ENCODE data around the gene KLF11.
A peak's percentile ranks its signal among the peaks of the same experiment; 100 is the strongest.

KLF11 gene

GRCh38 chr2:10043256-10043905 lies at the start of gene KLF11:
KLF11 (plus strand) TSS chr2:10043550; CDS start chr2:10043717, 167 bp downstream.
- no peak for DNase-seq (ENCODE audit: low read depth, low spot score)
- peak within 1 kb of the TSS; percentile 80 for H3K27ac ChIP-seq

GRCh38 chr2:9994462-9994861 lies 48.9 kb upstream of the KLF11 start:
- no peak for DNase-seq (ENCODE audit: low read depth, low spot score)
- no peak overlapping the region for H3K27ac ChIP-seq

GRCh38 chr2:9995059-9995458 lies 48.3 kb upstream of the KLF11 start:
- no peak for DNase-seq (ENCODE audit: low read depth, low spot score)

GRCh38 chr2:9996321-9996720 lies 47.0 kb upstream of the KLF11 start:
- H3K27ac ChIP-seq: no peak overlapping the region
- no peak for DNase-seq (ENCODE audit: low read depth, low spot score)

More at GRCh38 chr2:9995059-9995458, 48.3 kb upstream of the KLF11 start:
- H3K27ac ChIP-seq: no peak overlapping the region

DNA sequence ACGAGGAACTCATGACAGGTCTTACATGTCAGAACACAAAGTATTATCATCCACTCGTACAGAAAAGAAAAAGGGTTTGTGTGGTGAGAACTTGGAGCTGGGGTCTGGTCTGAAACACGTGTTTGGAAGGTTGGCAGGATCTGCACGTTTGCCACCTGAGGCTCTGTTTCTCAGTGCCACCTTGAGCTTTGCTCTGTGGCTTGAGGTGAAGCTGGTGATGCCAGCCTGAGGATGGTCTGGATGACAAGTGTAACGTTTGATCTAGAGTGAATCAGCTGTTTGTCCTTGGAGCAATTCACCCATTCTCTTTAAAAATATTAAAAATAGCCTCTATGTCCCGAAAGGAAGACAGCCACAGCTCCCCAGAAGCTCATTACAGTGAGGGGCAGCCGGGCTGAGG lies 45.4 kb upstream of the KLF11 start:
- no peak for DNase-seq (ENCODE audit: low read depth, low spot score)
- no peak overlapping the region for H3K27ac ChIP-seq

DNA sequence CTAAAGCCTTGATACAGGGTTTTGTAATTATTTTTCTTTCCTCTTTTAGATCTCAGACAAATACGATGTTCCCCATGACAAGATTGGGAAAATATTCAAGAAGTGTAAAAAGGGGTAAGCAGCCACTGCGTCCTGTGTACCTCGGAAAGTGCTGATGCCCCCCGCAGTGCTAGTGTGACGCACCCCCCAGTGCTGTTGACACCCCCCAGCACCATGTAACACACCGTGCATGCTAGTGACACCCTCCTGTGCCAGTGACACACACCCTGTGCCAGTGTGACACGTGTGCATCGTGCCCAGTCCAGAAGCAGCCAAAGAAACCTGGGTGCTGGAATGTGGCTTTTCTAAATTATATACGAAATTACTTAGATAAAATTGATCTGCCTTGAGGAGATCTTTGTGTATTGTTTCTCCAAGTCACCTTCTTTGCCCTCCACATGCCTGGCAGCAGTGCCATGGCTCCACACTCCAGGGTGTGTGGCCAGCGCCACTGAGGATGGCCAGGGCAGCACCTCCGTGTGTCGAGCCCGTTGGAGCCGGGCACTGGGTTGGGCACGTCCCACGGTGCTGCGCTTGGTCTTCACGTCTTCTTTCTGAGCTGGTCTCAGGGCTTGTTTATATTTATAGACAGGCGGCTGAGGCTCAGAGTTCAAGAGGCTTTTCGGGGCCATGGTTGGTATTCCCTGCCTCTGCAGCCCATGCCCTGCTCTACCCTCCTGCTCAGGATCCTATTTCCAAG lies 44.3 kb upstream of the KLF11 start:
- no peak for DNase-seq (ENCODE audit: low read depth, low spot score)
- H3K27ac ChIP-seq: no peak overlapping the region

GRCh38 chr2:9999693-10000092 lies 43.7 kb upstream of the KLF11 start:
- H3K27ac ChIP-seq: no peak overlapping the region
- no peak for DNase-seq (ENCODE audit: low read depth, low spot score)

- no peak overlapping the region for H3K27ac ChIP-seq
Observed at GRCh38 chr2:10000541-10000940, 42.8 kb upstream of the KLF11 start.

DNA sequence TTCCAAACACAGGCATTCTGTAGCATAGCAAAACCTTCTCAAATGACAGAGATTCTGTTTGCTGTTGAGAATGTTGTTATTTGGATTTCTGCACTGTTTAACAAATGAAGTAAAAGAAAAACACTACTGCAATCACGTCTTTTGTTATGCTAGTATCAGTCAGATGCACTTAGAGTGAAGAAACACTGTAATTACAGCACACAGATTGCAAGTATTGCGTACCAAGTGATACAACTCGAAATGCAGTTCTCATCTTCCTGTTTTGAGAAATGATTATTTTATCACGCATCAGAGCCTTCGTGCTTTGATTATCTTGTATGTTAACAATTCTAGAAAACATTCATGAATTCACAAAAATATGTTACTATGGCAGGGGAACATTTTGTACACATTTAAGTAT lies 41.8 kb upstream of the KLF11 start:
- no peak for DNase-seq (ENCODE audit: low read depth, low spot score)
- H3K27ac ChIP-seq: no peak overlapping the region

More at GRCh38 chr2:10000541-10000940, 42.8 kb upstream of the KLF11 start:
- no peak for DNase-seq (ENCODE audit: low read depth, low spot score)

- no peak overlapping the region for H3K27ac ChIP-seq
- DNase-seq (ENCODE audit: low read depth, low spot score): no peak
Observed at GRCh38 chr2:10002109-10002508, 41.2 kb upstream of the KLF11 start.

- DNase-seq (ENCODE audit: low read depth, low spot score): no peak
- no peak overlapping the region for H3K27ac ChIP-seq
Observed at GRCh38 chr2:10002681-10003080, 40.7 kb upstream of the KLF11 start.

GRCh38 chr2:10003206-10004125 lies 39.9 kb upstream of the KLF11 start:
- no peak overlapping the region for H3K27ac ChIP-seq
- DNase-seq (ENCODE audit: low read depth, low spot score): no peak

DNA sequence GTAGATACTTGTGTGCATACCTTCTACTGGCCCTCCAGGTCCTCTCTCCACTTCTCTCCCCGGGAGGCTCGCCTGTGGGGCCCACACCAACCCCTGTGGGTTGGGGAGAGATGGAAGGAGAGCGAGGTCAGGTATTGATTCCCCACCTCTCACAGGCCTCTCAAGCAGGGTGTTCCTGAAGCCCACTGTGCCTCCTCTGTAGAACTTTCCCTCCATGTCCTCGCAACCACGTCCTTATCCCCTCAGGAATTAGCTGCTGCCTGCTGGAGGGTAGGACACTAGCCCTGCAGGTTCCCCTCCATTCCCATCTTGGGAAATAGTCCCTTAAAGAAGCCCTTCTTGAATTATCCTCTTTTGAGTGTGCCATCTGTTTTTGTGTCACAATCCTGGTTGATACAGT lies 38.9 kb upstream of the KLF11 start:
- no peak for DNase-seq (ENCODE audit: low read depth, low spot score)

DNA sequence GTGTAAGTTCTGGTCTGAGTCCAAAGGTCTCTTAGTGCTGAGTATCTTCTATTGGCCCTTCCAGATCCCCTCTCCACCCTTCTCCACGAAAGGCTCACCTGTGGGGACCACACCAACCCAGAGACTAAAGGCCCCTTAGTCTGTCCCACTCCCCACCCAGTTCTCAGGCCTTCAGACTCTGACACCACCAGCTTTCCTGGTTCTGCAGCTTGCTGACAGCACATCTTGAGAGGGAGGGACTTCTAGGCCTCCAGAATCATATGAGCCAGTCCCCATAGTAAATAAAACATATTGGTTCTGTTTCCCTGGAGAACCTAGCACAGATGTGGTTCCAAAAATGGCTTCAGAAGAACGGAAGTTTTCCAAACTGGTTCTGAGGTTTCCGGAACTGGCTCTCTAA lies 38.5 kb upstream of the KLF11 start:
- H3K27ac ChIP-seq: no peak overlapping the region
- no peak for DNase-seq (ENCODE audit: low read depth, low spot score)

More for the DNA sequence above, 38.9 kb upstream of the KLF11 start:
- H3K27ac ChIP-seq: no peak overlapping the region

- no peak overlapping the region for H3K27ac ChIP-seq
- DNase-seq (ENCODE audit: low read depth, low spot score): no peak
Observed at GRCh38 chr2:10005461-10006235, 37.7 kb upstream of the KLF11 start.

DNA sequence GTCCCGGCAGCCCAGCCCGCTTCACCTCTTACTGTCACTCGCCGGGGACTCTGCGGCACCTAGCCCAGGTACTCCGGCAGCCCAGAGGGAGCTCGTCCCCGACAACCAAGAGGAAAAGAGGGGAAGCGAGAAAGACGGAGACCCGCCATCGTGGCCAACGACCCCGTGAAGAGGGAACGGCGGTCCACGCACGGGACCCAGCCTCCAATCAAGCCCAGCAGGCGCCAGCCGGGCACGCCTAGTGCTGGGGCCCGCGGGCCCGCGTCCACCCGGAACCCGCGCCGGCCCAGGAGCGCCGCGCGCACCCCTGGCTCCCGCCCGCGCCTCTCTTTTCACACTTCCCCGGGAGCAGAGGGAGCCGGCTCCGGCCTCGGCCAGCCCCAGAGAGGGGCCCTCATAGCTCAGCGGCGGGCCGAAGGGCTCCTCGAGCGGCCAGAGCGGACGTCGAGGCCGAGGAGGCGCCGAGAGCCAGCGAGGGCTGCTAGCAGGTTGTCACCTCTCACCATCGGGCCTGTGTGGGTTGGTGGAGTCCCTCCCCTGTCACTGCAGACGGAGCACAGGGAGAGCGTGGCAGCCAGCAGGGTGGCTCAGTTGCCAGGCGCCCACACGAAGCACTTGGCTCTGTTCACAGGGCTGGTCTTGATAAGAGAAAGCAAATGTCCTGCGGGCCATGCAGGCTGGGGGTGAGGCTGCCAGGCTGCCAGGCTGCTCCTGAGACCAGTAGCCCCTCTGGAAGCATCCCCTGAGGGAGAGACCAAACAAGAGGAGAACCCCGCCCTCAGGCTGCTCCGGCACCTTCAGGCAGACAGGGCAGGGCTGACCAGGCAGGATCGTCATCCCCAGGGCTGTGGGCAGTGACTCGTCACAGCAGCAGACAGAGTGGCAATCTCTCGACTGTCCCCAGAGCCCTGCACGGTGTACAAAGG lies 36.9 kb upstream of the KLF11 start:
- DNase-seq (ENCODE audit: low read depth, low spot score): no peak
- no peak overlapping the region for H3K27ac ChIP-seq

DNA sequence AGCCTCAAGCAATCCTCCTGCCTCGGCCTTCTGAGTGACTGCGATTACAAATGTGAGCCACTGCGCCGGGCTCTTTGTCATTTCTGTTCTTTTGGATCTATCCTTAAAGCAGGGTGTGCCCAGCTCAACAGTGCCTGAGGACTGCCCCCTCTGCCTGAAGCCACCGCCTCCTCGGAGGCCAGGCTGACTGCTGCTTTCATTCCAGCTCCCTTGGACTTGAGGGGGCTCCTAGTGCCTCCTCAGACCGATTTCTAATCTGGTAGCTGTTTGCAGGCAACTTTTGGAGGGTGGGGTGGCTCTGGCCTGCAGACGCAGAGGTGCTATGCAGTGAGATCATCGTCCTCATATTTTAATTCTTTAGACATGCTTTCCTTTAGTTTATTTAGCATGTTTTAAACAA lies 35.9 kb upstream of the KLF11 start:
- H3K27ac ChIP-seq: no peak overlapping the region
- DNase-seq (ENCODE audit: low read depth, low spot score): no peak

GRCh38 chr2:10007921-10008808 lies 35.2 kb upstream of the KLF11 start:
- no peak for DNase-seq (ENCODE audit: low read depth, low spot score)
- H3K27ac ChIP-seq: no peak overlapping the region
